CD4-positive, alpha-beta T cell (primary cell): ENCODE results near the gene ADAMTSL1. TPM values are rescaled to one million over a fixed set of nuclear protein-coding genes. Genes with fewer than 3 reads are reported as not detected.

Source experiments
- ATAC-seq: fragments of 200-7000 bp; cut with Tn5 transposase; one replicate; pipeline ENCODE4 v1.10.0; 2022; ENCODE audit warnings: mild to moderate bottlenecking; ENCODE audit not compliant: poor library complexity
- CTCF ChIA-PET: fragments of 350-600 bp; sonication (Branson Sonifier 250); formaldehyde crosslinking; loops from one replicate; lab custom pipeline; 2021; ENCODE audit warnings: antibody characterized with exemption, inconsistent platforms; lab: Charles Lee
- POLR2A ChIA-PET: fragments of 350-600 bp; sonication (Branson Sonifier 250); formaldehyde crosslinking; loops from one replicate; lab custom pipeline; 2021; ENCODE audit warnings: antibody characterized with exemption, inconsistent platforms; lab: Charles Lee
- DNase-seq, 14 experiments: peaks; one replicate each; pipeline ENCODE4 v3.0.0-alpha.2; 2013 to 2020; ENCODE audit warnings: mixed read lengths in 2 of 14
- H3K27ac ChIP-seq, 2 donors: one replicate each; pipeline versions ENCODE4 v1.5.1 to v1.7.0; 2013; ENCODE audit warnings: low read length in 2 of 2, low read depth in 1 of 2, mild to moderate bottlenecking in 1 of 2
- H3K27me3 ChIP-seq, 2 experiments: 1 replicate in 1 of 2; 2 replicates in 1 of 2; pipeline versions ENCODE4 v1.6.1 to v1.7.0; 2013; ENCODE audit warnings: low read length in 2 of 2, control low read depth in 1 of 2, mild to moderate bottlenecking in 1 of 2, moderate library complexity in 1 of 2; ENCODE audit not compliant: insufficient read depth in 2 of 2, control insufficient read depth in 1 of 2
- H3K36me3 ChIP-seq: one replicate; pipeline ENCODE4 v1.6.1; 2013; ENCODE audit warnings: low read length, control low read depth; ENCODE audit not compliant: insufficient read depth
- H3K4me1 ChIP-seq: one replicate; pipeline ENCODE4 v1.6.1; 2013; ENCODE audit warnings: low read length, control low read depth; ENCODE audit not compliant: insufficient read depth
- H3K4me3 ChIP-seq: one replicate; pipeline ENCODE4 v1.5.1; 2013; ENCODE audit warnings: mild to moderate bottlenecking, low read length, moderate library complexity
- H3K9me3 ChIP-seq, 2 experiments: 1 replicate in 1 of 2; 2 replicates in 1 of 2; pipeline versions ENCODE4 v1.6.1 to v1.7.0; 2013; ENCODE audit warnings: low read length in 2 of 2, mild to moderate bottlenecking in 2 of 2, control low read depth in 1 of 2, moderate library complexity in 1 of 2; ENCODE audit not compliant: control insufficient read depth in 1 of 2, insufficient read depth in 1 of 2
- H3K27ac Mint-ChIP-seq: one replicate; pipeline ENCODE4 v1.8.0; 2020; ENCODE audit warnings: mixed read lengths
- H3K27me3 Mint-ChIP-seq: one replicate; pipeline ENCODE4 v1.8.0; 2021; ENCODE audit warnings: mixed read lengths
- H3K36me3 Mint-ChIP-seq: one replicate; pipeline ENCODE4 v1.8.0; 2021; ENCODE audit warnings: low read depth, mixed read lengths
- H3K4me1 Mint-ChIP-seq: one replicate; pipeline ENCODE4 v1.8.0; 2021; ENCODE audit warnings: low read depth, mixed read lengths
- H3K4me3 Mint-ChIP-seq: one replicate; pipeline ENCODE4 v1.8.0; 2020; ENCODE audit warnings: mild to moderate bottlenecking, mixed read lengths
- H3K9me3 Mint-ChIP-seq: one replicate; pipeline ENCODE4 v1.8.0; 2020; ENCODE audit warnings: mixed read lengths
- CTCF ChIP-seq: fragments of 200-600 bp; IDR thresholded peaks from one replicate; pipeline ENCODE4 v1.8.0; 2022; ENCODE audit warnings: antibody characterized with exemption, mild to moderate bottlenecking
- intact Hi-C, 2 experiments: fragments of 100-400 bp; cut with DNase I in 1 of 2; cut with micrococcal nuclease in 1 of 2; formaldehyde crosslinking; loops; one replicate each; pipeline versions ENCODE4 v1.15.1 to v1.9.0; 2023 to 2025; cut with DNase I, micrococcal nuclease
- total RNA-seq, 174 experiments: library from RNA in 2 of 174; stranded (reverse) in 2 of 174; gene quantifications; one replicate each; pipeline ENCODE4 v1.2.3 and lab custom pipeline; 2021 to 2026

The ADAMTSL1 gene
- total RNA-seq, 2 experiments from 2014 or later: not detected

DNA sequence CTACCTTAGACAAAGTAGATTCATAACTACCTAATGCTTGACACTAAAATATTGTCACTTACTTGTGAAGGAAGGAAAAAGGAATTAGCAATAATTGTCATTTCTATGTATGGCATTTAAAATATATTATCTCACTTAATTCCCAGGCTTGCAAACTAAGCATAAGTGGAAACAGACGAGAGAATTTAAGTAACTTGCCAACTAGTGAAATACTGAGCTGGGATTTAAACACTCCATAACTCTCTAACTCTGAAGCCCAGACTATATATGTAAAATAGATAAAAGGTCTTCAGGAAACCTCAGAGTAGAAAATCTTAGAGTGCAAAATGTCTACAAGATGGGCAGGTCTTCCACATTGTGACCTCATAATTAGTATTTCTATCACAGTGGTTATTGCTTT lies 301.3 kb downstream of the ADAMTSL1 start:
- ChIA-PET CTCF (no interaction called here), POLR2A (no interaction called here)
- H3K4me1 ChIP-seq: no peaks in the 10 kb centered on the region
- H3K9me3 Mint-ChIP-seq: no peaks in the 10 kb centered on the region
- H3K27ac Mint-ChIP-seq: no peak overlapping the region
- no peak for ATAC-seq
- H3K4me1 Mint-ChIP-seq: no peaks in the 10 kb centered on the region
- no peak overlapping the region for H3K4me3 Mint-ChIP-seq
- no peak overlapping the region for H3K27ac ChIP-seq
- TF ChIP-seq CTCF: no peak
- no peak for DNase-seq
- H3K27me3 ChIP-seq: no peaks in the 10 kb centered on the region
- H3K27me3 Mint-ChIP-seq: no peaks in the 10 kb centered on the region
- no peak overlapping the region for H3K4me3 ChIP-seq
- H3K9me3 ChIP-seq: peaks cover 0 to 17% of the 10 kb centered on the region in 2 experiments
- intact Hi-C loops: no loop called here
- H3K36me3 ChIP-seq: no peaks in the 10 kb centered on the region
- no peaks in the 10 kb centered on the region for H3K36me3 Mint-ChIP-seq

DNA sequence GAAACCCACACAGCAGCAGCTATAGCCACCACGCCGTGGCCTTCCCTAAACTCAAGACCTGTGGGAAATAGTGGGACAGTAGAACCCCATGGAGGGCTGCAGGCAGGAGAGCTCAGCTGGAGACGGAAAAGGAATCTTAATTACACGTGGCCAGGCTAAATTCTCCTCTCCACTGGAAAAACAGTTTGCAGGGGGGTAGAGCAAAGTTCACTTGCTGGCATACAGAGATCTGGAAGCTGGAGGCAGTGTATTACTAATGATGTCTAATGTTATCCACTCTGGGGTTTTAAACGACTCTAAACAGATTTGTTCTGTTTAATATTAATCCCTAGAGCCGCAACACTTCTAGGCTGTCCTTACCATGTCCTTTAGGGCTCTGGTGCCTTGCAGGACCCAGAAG lies 302.0 kb downstream of the ADAMTSL1 start:
- Histone ChIP-seq H3K36me3 (no peaks in the 10 kb centered on the region), H3K9me3 (peaks cover 0 to 17% of the 10 kb centered on the region in 2 experiments), H3K4me3 (no peak overlapping the region), H3K4me1 (no peaks in the 10 kb centered on the region), H3K27ac (no peak overlapping the region), H3K27me3 (no peaks in the 10 kb centered on the region)
- peaks cover 2% of the 10 kb centered on the region for H3K27me3 Mint-ChIP-seq
- H3K27ac Mint-ChIP-seq: no peak overlapping the region
- no peaks in the 10 kb centered on the region for H3K36me3 Mint-ChIP-seq
- CTCF ChIA-PET: no interaction called here
- TF ChIP-seq CTCF: no peak
- DNase-seq (no peak), ATAC-seq (no peak)
- intact Hi-C loops: no loop called here
- no peak overlapping the region for H3K4me3 Mint-ChIP-seq
- POLR2A ChIA-PET: no interaction called here
- H3K4me1 Mint-ChIP-seq: no peaks in the 10 kb centered on the region
- no peaks in the 10 kb centered on the region for H3K9me3 Mint-ChIP-seq

GRCh38 chr9:18776836-18777820 lies 303.2 kb downstream of the ADAMTSL1 start:
- intact Hi-C loops: no loop called here
- peak in 2 of 14 experiments; percentile 6 to 13 for DNase-seq
- no peaks in the 10 kb centered on the region for H3K36me3 Mint-ChIP-seq
- peaks cover 0 to 17% of the 10 kb centered on the region in 2 experiments for H3K9me3 ChIP-seq
- no peaks in the 10 kb centered on the region for H3K27me3 ChIP-seq
- H3K27ac Mint-ChIP-seq: no peak overlapping the region
- TF ChIP-seq CTCF: no peak
- no peak overlapping the region for H3K4me3 ChIP-seq
- H3K4me1 ChIP-seq: no peaks in the 10 kb centered on the region
- ATAC-seq: no peak
- no peaks in the 10 kb centered on the region for H3K9me3 Mint-ChIP-seq
- H3K4me3 Mint-ChIP-seq: no peak overlapping the region
- no peak overlapping the region for H3K27ac ChIP-seq
- no peaks in the 10 kb centered on the region for H3K36me3 ChIP-seq
- H3K27me3 Mint-ChIP-seq: peaks cover 5% of the 10 kb centered on the region
- ChIA-PET POLR2A (no interaction called here), CTCF (no interaction called here)
- no peaks in the 10 kb centered on the region for H3K4me1 Mint-ChIP-seq
